GM23248 (cell line): ENCODE measurements around the gene NDUFS7.

Experiments
- EZH2 ChIP-seq: fragments of 200-600 bp; sonication (generic); IDR thresholded peaks from 2 replicates; pipeline ENCODE4 v1.6.1; 2018; ENCODE audit warnings: antibody characterized with exemption, mild to moderate bottlenecking; ENCODE audit not compliant: insufficient read depth, poor library complexity, severe bottlenecking
- EZH2phosphoT487 ChIP-seq: fragments of 200-600 bp; sonication (generic); IDR thresholded peaks from 2 replicates; pipeline ENCODE4 v1.6.1; 2018; ENCODE audit warnings: antibody characterized with exemption, moderate library complexity, mild to moderate bottlenecking, low read depth; ENCODE audit not compliant: insufficient read depth

GRCh38 chr19:1410136-1410786 lies 26.6 kb downstream of the NDUFS7 start:
- TF ChIP-seq EZH2 (no peak), EZH2phosphoT487 (no peak)
